HCT116 (cell line): ENCODE measurements around the gene HCAR3. TPM values are rescaled to one million over a fixed set of nuclear protein-coding genes. Genes with fewer than 3 reads are reported as not detected.

Experiments
- ATAC-seq: fragments of 200-7000 bp; cut with Tn5 transposase; 2 replicates; pipeline ENCODE4 v1.9.1; 2020; ENCODE audit warnings: mild to moderate bottlenecking, moderate library complexity
- BruUV-seq: library from RNA; stranded (reverse); fragments of 400-500 nt; replicated peaks from 2 replicates; lab custom pipeline; 2021; lab: Mats Ljungman, UMichigan
- CTCF ChIA-PET: fragments of 300-600 bp; sonication (Branson Sonifier 250); formaldehyde crosslinking; loops from one replicate; lab custom pipeline; 2021; ENCODE audit warnings: antibody characterized with exemption; lab: Charles Lee
- POLR2A ChIA-PET: fragments of 300-600, 350-600 bp; sonication (Branson Sonifier 250); formaldehyde crosslinking; loops from one replicate; lab custom pipeline; 2021; ENCODE audit warnings: antibody characterized with exemption; lab: Charles Lee
- RAD21 ChIA-PET, 2 experiments: fragments of 300-600 bp; sonication (Branson Sonifier 250); formaldehyde crosslinking; loops; one replicate each; lab custom pipeline; 2023; ENCODE audit warnings: low total read pairs in 2 of 2; ENCODE audit not compliant: uncharacterized antibody in 2 of 2, unreplicated experiment in 2 of 2, low non-redundant PET in 1 of 2; lab: Charles Lee
- DNase-seq: peaks from one replicate; pipeline ENCODE4 v3.0.0-alpha.2; 2010; ENCODE audit warnings: low read depth, low spot score
- H2AFZ ChIP-seq: fragments of 200-600 bp; shearing (Covaris generic), sonication (generic); 2 replicates; pipeline ENCODE4 v1.6.1; 2017; ENCODE audit warnings: low read depth, mixed run types, mixed read lengths, antibody characterized with exemption, low read length; ENCODE audit not compliant: poor library complexity, severe bottlenecking
- H3K27ac ChIP-seq: 2 replicates; pipeline ENCODE4 v1.5.1; 2012; ENCODE audit warnings: low read depth, low read length
- H3K27me3 ChIP-seq: fragments of 200-600 bp; sonication (generic); 2 replicates; pipeline ENCODE4 v1.6.1; 2016; ENCODE audit warnings: mixed run types, low read length, mixed read lengths; ENCODE audit not compliant: insufficient read depth
- H3K36me3 ChIP-seq, 2 experiments: fragments of 200-500 bp in 1 of 2; fragments of 200-600 bp in 1 of 2; sonication (Bioruptor generic) in 1 of 2; sonication (generic) in 1 of 2; 2 replicates each; pipeline versions ENCODE4 v1.5.1 to v1.6.1; 2014 to 2016; ENCODE audit warnings: low read length in 2 of 2, inconsistent platforms in 1 of 2, mixed read lengths in 1 of 2, mixed run types in 1 of 2; ENCODE audit not compliant: insufficient read depth in 2 of 2, control insufficient read depth in 1 of 2
- H3K4me1 ChIP-seq, 2 experiments: fragments of 200-600 bp in 1 of 2; sonication (generic) in 1 of 2; 2 replicates each; pipeline versions ENCODE4 v1.5.1 to v1.6.1; 2012 to 2017; ENCODE audit warnings: low read length in 2 of 2, inconsistent platforms in 1 of 2, mild to moderate bottlenecking in 1 of 2, mixed read lengths in 1 of 2, mixed run types in 1 of 2, moderate library complexity in 1 of 2; ENCODE audit not compliant: insufficient read depth in 2 of 2, control insufficient read depth in 1 of 2
- H3K4me2 ChIP-seq: fragments of 200-600 bp; sonication (generic); 2 replicates; pipeline ENCODE4 v1.6.1; 2017; ENCODE audit warnings: mixed run types, low read length, mixed read lengths
- H3K4me3 ChIP-seq, 2 experiments: fragments of 200-600 bp in 1 of 2; sonication (generic) in 1 of 2; replicated peaks in 1 of 2; 2 replicates each; pipeline ENCODE4 v1.5.1; 2011 to 2016; ENCODE audit warnings: low read length in 2 of 2, control low read depth in 1 of 2, low read depth in 1 of 2, mild to moderate bottlenecking in 1 of 2, mixed read lengths in 1 of 2, mixed run types in 1 of 2
- H3K79me2 ChIP-seq: fragments of 200-600 bp; sonication (generic); 2 replicates; pipeline ENCODE4 v1.6.1; 2017; ENCODE audit warnings: mild to moderate bottlenecking, mixed run types, low read length, moderate library complexity, mixed read lengths; ENCODE audit not compliant: insufficient read depth
- H3K9ac ChIP-seq: fragments of 200-600 bp; sonication (generic); 2 replicates; pipeline ENCODE4 v1.6.1; 2016; ENCODE audit warnings: low read length, mixed read lengths
- H3K9me2 ChIP-seq: fragments of 200-600 bp; sonication (generic), shearing (Covaris generic); 2 replicates; pipeline ENCODE4 v1.6.1; 2017; ENCODE audit warnings: mixed run types, mild to moderate bottlenecking, moderate library complexity; ENCODE audit not compliant: insufficient read depth
- H3K9me3 ChIP-seq, 2 experiments: fragments of 200-500 bp in 1 of 2; fragments of 200-600 bp in 1 of 2; sonication (Bioruptor generic) in 1 of 2; sonication (generic) in 1 of 2; 2 replicates each; pipeline ENCODE4 v1.6.1; 2014 to 2017; ENCODE audit warnings: low read length in 2 of 2, mixed read lengths in 2 of 2, inconsistent platforms in 1 of 2, low read depth in 1 of 2, mild to moderate bottlenecking in 1 of 2, mixed run types in 1 of 2, moderate library complexity in 1 of 2; ENCODE audit not compliant: control insufficient read depth in 1 of 2, insufficient read depth in 1 of 2
- H4K20me1 ChIP-seq: fragments of 200-600 bp; sonication (generic), shearing (Covaris generic); 2 replicates; pipeline ENCODE4 v1.6.1; 2017; ENCODE audit warnings: mixed run types, mild to moderate bottlenecking, moderate library complexity; ENCODE audit not compliant: insufficient read depth
- CBX3 ChIP-seq: IDR thresholded peaks from 2 replicates; pipeline ENCODE4 v1.6.1; 2012; ENCODE audit warnings: low read depth
- JUND ChIP-seq: IDR thresholded peaks from 2 replicates; pipeline ENCODE4 v1.6.1; 2012
- POLR2A ChIP-seq: IDR thresholded peaks from 2 replicates; pipeline ENCODE4 v1.7.0; 2011; ENCODE audit warnings: borderline replicate concordance; ENCODE audit not compliant: insufficient read depth, insufficient read length; ENCODE audit errors: extremely low read depth
- POLR2AphosphoS5 ChIP-seq: IDR thresholded peaks from 2 replicates; pipeline ENCODE4 v1.6.1; 2011; ENCODE audit warnings: mild to moderate bottlenecking, low read depth, low read length, moderate library complexity
- RAD21 ChIP-seq: IDR thresholded peaks from 2 replicates; pipeline ENCODE4 v1.6.1; 2012; ENCODE audit warnings: low read depth, mild to moderate bottlenecking
- SIN3A ChIP-seq: IDR thresholded peaks from 2 replicates; pipeline ENCODE4 v1.6.1; 2012; ENCODE audit warnings: low read depth
- SP1 ChIP-seq: IDR thresholded peaks from 2 replicates; pipeline ENCODE4 v1.6.1; 2012; ENCODE audit warnings: low read depth
- TCF7L2 ChIP-seq: IDR thresholded peaks from 2 replicates; pipeline ENCODE4 v1.7.0; 2011; ENCODE audit warnings: borderline replicate concordance, inconsistent platforms; ENCODE audit not compliant: insufficient read depth, insufficient read length; ENCODE audit errors: extremely low read depth
- ZFX ChIP-seq: fragments of 450-650 bp; IDR thresholded peaks from 2 replicates; pipeline ENCODE4 v1.6.1; 2017
- ZNF274 ChIP-seq: fragments of 200-500 bp; sonication (Bioruptor generic); IDR thresholded peaks from 2 replicates; pipeline ENCODE4 v1.6.1; 2014; ENCODE audit warnings: mild to moderate bottlenecking, low read depth, low read length, inconsistent platforms
- intact Hi-C: fragments of 100-400 bp; cut with micrococcal nuclease; formaldehyde crosslinking; loops from 2 replicates; pipeline ENCODE4 v1.10.0; 2022
- total RNA-seq: library from RNA; stranded (reverse); gene quantifications from one replicate; pipeline ENCODE4 v1.2.1, GENCODE V29; 2021; ENCODE audit not compliant: unreplicated experiment
- TF ChIP-seq, protein P1 (sequence below): IDR thresholded peaks from 2 replicates; pipeline ENCODE4 v1.6.1; 2012
- TF ChIP-seq, protein P2 (sequence below): IDR thresholded peaks from 2 replicates; pipeline ENCODE4 v1.6.1; 2011; ENCODE audit warnings: mild to moderate bottlenecking, low read length, moderate library complexity; ENCODE audit not compliant: insufficient replicate concordance; ENCODE audit errors: extremely low read depth
- TF ChIP-seq, protein P3 (sequence below): IDR thresholded peaks from 2 replicates; pipeline ENCODE4 v1.6.1; 2012
- TF ChIP-seq, protein P4 (sequence below), 3 experiments: fragments of 200-600 bp in 1 of 3; sonication (generic) in 1 of 3; IDR thresholded peaks in 2 of 3; conservative IDR thresholded peaks in 1 of 3; 2 replicates each; pipeline ENCODE4 v1.5.1; 2012 to 2017; ENCODE audit warnings: low read depth in 2 of 3, low read length in 2 of 3, antibody characterized with exemption in 1 of 3, borderline replicate concordance in 1 of 3, control low read depth in 1 of 3, mild to moderate bottlenecking in 1 of 3, mixed read lengths in 1 of 3, mixed run types in 1 of 3, moderate library complexity in 1 of 3; ENCODE audit not compliant: insufficient read depth in 1 of 3

Gene HCAR3
- total RNA-seq, 1 experiment from 2014 or later, result not detected

DNA sequence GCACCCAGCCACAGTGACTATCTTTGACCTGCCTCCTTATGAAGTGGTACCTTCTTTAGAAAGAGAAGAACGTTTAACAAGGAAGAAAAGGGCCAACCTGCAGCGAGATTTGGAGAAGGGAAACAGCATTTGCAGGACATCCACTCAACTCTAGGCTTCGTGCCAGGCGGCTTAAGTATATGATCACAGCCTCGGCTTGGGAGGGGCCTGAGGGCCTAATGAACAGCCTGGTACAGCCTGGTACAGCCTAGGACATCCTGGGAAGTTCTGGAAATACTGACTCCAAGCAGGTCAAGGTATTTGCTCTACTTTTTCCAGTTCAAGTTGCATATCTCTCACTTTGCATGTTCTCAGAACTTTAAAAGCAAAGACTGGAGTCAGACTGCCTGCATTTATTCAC lies 29.5 kb downstream of the HCAR3 start:
- ChIA-PET POLR2A (no interaction called here), CTCF (no interaction called here)
- Histone ChIP-seq H3K79me2 (no peaks in the 10 kb centered on the region), H3K9me3 (no peaks in the 10 kb centered on the region), H3K4me1 (no peaks in the 10 kb centered on the region; a peak in 1 of 4 replicates)
- no TSS peak for BruUV-seq
- no peak for TF ChIP-seq RAD21
- TF ChIP-seq POLR2AphosphoS5, result no peak
- TF ChIP-seq JUND, result no peak
- TF ChIP-seq, protein P1, sequence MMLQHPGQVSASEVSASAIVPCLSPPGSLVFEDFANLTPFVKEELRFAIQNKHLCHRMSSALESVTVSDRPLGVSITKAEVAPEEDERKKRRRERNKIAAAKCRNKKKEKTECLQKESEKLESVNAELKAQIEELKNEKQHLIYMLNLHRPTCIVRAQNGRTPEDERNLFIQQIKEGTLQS, result no peak
- TF ChIP-seq SIN3A, result no peak
- TF ChIP-seq, all 23 proteins: peak for 0
- Histone ChIP-seq H3K9ac (no peak overlapping the region), H3K36me3 (no peaks in the 10 kb centered on the region), H3K27ac (no peak overlapping the region), H3K4me2 (no peak overlapping the region), H2AFZ (no peak overlapping the region), H4K20me1 (no peaks in the 10 kb centered on the region), H3K9me2 (no peaks in the 10 kb centered on the region), H3K4me3 (no peak overlapping the region), H3K27me3 (no peaks in the 10 kb centered on the region)
- intact Hi-C loops, result no loop called here
- ATAC-seq (no peak), DNase-seq (no peak)
- RAD21 ChIA-PET, result no interaction called here

DNA sequence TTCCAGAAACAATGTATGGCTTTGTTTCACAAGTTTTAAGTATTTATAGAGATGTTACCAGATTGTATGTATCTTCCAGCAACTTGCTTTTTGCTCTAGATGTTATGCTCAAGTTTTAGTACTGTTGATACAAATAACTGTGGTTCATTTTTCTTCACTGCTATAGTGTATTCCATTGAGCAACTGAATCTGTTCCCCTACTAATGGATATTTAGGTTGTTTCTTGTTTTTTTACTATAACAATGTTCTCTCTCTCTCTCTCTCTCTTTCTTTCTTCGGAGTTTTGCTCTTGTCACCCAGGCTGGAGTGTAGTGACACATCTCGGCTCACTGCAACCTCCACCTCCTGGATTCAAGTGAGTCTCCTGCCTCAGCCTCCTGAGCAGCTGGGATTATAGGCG lies 30.1 kb downstream of the HCAR3 start:
- Histone ChIP-seq H4K20me1 (no peaks in the 10 kb centered on the region), H3K9me3 (no peaks in the 10 kb centered on the region), H3K27ac (no peak overlapping the region), H3K4me1 (no peaks in the 10 kb centered on the region; a peak in 1 of 4 replicates), H3K9ac (no peak overlapping the region), H3K79me2 (no peaks in the 10 kb centered on the region), H3K9me2 (no peaks in the 10 kb centered on the region), H2AFZ (no peak overlapping the region), H3K36me3 (no peaks in the 10 kb centered on the region), H3K4me2 (no peak overlapping the region), H3K4me3 (no peak overlapping the region), H3K27me3 (no peaks in the 10 kb centered on the region)
- ChIA-PET RAD21 (no interaction called here), POLR2A (interaction anchor here (0.6 kb wide), 1 partner anchor 962 kb away, joined by 3 read pairs; no protein-coding TSS in a partner anchor), CTCF (no interaction called here)
- ATAC-seq, result no peak
- no peak for DNase-seq
- BruUV-seq, result no TSS peak
- intact Hi-C loops, result no loop called here
- TF ChIP-seq SP1, result no peak
- TF ChIP-seq SIN3A, result no peak
- TF ChIP-seq TCF7L2, result no peak
- TF ChIP-seq POLR2AphosphoS5, result no peak
- no peak for TF ChIP-seq ZFX
- TF ChIP-seq CBX3, result no peak
- TF ChIP-seq, protein P2, sequence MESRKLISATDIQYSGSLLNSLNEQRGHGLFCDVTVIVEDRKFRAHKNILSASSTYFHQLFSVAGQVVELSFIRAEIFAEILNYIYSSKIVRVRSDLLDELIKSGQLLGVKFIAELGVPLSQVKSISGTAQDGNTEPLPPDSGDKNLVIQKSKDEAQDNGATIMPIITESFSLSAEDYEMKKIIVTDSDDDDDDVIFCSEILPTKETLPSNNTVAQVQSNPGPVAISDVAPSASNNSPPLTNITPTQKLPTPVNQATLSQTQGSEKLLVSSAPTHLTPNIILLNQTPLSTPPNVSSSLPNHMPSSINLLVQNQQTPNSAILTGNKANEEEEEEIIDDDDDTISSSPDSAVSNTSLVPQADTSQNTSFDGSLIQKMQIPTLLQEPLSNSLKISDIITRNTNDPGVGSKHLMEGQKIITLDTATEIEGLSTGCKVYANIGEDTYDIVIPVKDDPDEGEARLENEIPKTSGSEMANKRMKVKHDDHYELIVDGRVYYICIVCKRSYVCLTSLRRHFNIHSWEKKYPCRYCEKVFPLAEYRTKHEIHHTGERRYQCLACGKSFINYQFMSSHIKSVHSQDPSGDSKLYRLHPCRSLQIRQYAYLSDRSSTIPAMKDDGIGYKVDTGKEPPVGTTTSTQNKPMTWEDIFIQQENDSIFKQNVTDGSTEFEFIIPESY, result no peak
- TF ChIP-seq, protein P3, sequence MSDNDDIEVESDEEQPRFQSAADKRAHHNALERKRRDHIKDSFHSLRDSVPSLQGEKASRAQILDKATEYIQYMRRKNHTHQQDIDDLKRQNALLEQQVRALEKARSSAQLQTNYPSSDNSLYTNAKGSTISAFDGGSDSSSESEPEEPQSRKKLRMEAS, result no peak
- no peak for TF ChIP-seq RAD21
- TF ChIP-seq, protein P4, sequence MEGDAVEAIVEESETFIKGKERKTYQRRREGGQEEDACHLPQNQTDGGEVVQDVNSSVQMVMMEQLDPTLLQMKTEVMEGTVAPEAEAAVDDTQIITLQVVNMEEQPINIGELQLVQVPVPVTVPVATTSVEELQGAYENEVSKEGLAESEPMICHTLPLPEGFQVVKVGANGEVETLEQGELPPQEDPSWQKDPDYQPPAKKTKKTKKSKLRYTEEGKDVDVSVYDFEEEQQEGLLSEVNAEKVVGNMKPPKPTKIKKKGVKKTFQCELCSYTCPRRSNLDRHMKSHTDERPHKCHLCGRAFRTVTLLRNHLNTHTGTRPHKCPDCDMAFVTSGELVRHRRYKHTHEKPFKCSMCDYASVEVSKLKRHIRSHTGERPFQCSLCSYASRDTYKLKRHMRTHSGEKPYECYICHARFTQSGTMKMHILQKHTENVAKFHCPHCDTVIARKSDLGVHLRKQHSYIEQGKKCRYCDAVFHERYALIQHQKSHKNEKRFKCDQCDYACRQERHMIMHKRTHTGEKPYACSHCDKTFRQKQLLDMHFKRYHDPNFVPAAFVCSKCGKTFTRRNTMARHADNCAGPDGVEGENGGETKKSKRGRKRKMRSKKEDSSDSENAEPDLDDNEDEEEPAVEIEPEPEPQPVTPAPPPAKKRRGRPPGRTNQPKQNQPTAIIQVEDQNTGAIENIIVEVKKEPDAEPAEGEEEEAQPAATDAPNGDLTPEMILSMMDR (IDR thresholded peaks at IDR 0.05 in 2 of 3, conservative IDR thresholded peaks at IDR 0.05 in 1 of 3; ENCODE audit: borderline replicate concordance in 1 of 3, insufficient read depth in 1 of 3, low read depth in 2 of 3, low read length in 2 of 3), result no peak
- TF ChIP-seq POLR2A, result no peak
- TF ChIP-seq ZNF274, result no peak
